K562 (cell line): ENCODE measurements around the gene UBE2C. TPM values are rescaled to one million over a fixed set of nuclear protein-coding genes. Genes with fewer than 3 reads are reported as not detected.

ENCODE experiments used
- DACH1 ChIP-seq: fragments of 450-650 bp; IDR thresholded peaks from 2 replicates; pipeline ENCODE4 v1.6.1; 2018; ENCODE audit not compliant: partially characterized antibody
- DEAF1 ChIP-seq: fragments of 450-650 bp; formaldehyde crosslinking; IDR thresholded peaks from 2 replicates; pipeline ENCODE4 v1.4.0; 2020; ENCODE audit warnings: mild to moderate bottlenecking, moderate library complexity
- ESRRA ChIP-seq: fragments of 450-650 bp; IDR thresholded peaks from 2 replicates; pipeline ENCODE4 v1.6.1; 2014; ENCODE audit warnings: low read depth, mild to moderate bottlenecking, moderate library complexity, borderline replicate concordance
- FIP1L1 ChIP-seq: fragments of 200-400 bp; formaldehyde crosslinking; IDR thresholded peaks from 2 replicates; pipeline ENCODE4 v1.6.1; 2018; ENCODE audit warnings: mild to moderate bottlenecking, low read depth, low read length; ENCODE audit not compliant: poor library complexity, severe bottlenecking
- HLTF ChIP-seq: fragments of 450-650 bp; IDR thresholded peaks from 2 replicates; pipeline ENCODE4 v1.6.1; 2016
- MBD2 ChIP-seq: sonication (generic); IDR thresholded peaks from 2 replicates; pipeline ENCODE4 v1.6.1; 2016; ENCODE audit warnings: low read depth, borderline replicate concordance
- MECOM ChIP-seq: fragments of 250-450 bp; sonication (Bioruptor Pico); IDR thresholded peaks from 2 replicates; pipeline ENCODE4 v1.8.0; 2022; ENCODE audit warnings: inconsistent platforms
- MNT ChIP-seq, 2 experiments: fragments of 450-650 bp; conservative IDR thresholded peaks; 2 replicates each; pipeline ENCODE4 v1.6.1; 2017; ENCODE audit warnings: mild to moderate bottlenecking in 2 of 2, moderate library complexity in 2 of 2
- MYBL2 ChIP-seq, 2 experiments: fragments of 450-650 bp in 1 of 2; sonication (generic) in 1 of 2; formaldehyde crosslinking in 1 of 2; IDR thresholded peaks; 2 replicates each; pipeline versions ENCODE4 v1.6.1 to v1.8.1; 2017 to 2022; ENCODE audit warnings: borderline replicate concordance in 1 of 2, inconsistent platforms in 1 of 2, low read depth in 1 of 2, mild to moderate bottlenecking in 1 of 2, missing genetic modification reagents in 1 of 2, moderate library complexity in 1 of 2
- POLR2A ChIP-seq: fragments of 450-650 bp; conservative IDR thresholded peaks from 2 replicates; pipeline ENCODE4 v1.6.1; 2016
- SIN3B ChIP-seq: fragments of 450-650 bp; IDR thresholded peaks from 2 replicates; pipeline ENCODE4 v1.6.1; 2017; ENCODE audit warnings: low read depth, mild to moderate bottlenecking, moderate library complexity
- SMC3 ChIP-seq: conservative IDR thresholded peaks from 2 replicates; pipeline ENCODE4 v1.6.1; 2011; ENCODE audit warnings: low read depth, low read length, improper control_type of control experiment; ENCODE audit not compliant: insufficient read depth
- XRCC5 ChIP-seq: fragments of 200-400 bp; formaldehyde crosslinking; IDR thresholded peaks from 2 replicates; pipeline ENCODE4 v1.6.1; 2017; ENCODE audit warnings: low read depth, mild to moderate bottlenecking, low read length
- ZBTB49 ChIP-seq: sonication (generic); formaldehyde crosslinking; IDR thresholded peaks from 2 replicates; pipeline ENCODE4 v1.8.0; 2022; ENCODE audit warnings: missing genetic modification reagents, mild to moderate bottlenecking, borderline replicate concordance
- ZHX1 ChIP-seq: fragments of 150-350 bp; conservative IDR thresholded peaks from 2 replicates; pipeline ENCODE4 v1.6.1; 2014; ENCODE audit warnings: low read length
- ZNF280B ChIP-seq: fragments of 250-450 bp; sonication (Bioruptor Pico); IDR thresholded peaks from 2 replicates; pipeline ENCODE4 v1.5.1; 2021; ENCODE audit warnings: mild to moderate bottlenecking
- polyA plus RNA-seq, 8 experiments: library from polyadenylated mRNA; depleted of rRNA in 4 of 8; stranded (reverse) in 5 of 8; unstranded in 3 of 8; fragments of >200 nt; fragmentation: Nextera tagmentation in 2 of 8; fragmentation: Illumina TruSeq in 1 of 8; extraction: Ambion mirVana in 2 of 8; extraction: Trizol in 1 of 8; gene quantifications; 2 replicates each; pipeline versions ENCODE4 v1.2.1 to v1.2.3, GENCODE V29; 2011 to 2014; ENCODE audit warnings: inconsistent platforms in 1 of 8, missing spikeins in 1 of 8
- total RNA-seq, 7 experiments: library from RNA; depleted of rRNA in 6 of 7; stranded (reverse); fragments of >200 nt in 6 of 7; fragmentation: Illumina TruSeq in 2 of 7; extraction: Trizol in 2 of 7; gene quantifications; 2 replicates each; pipeline versions ENCODE4 v1.2.1 to v1.2.3, GENCODE V29; 2011 to 2021; ENCODE audit warnings: low replicate concordance in 1 of 7

Gene UBE2C
- total and polyA plus RNA-seq, 9 of the 15 experiments (the other 6 are each of a cell fraction or from before 2014, with no cell fraction given) = 0.51 to 1.6 (median 0.69) TPM

GRCh38 chr20:45771182-45771759, 41.2 kb upstream of the UBE2C start (continued):
- no peak for TF ChIP-seq MBD2
- TF ChIP-seq MYBL2 (IDR thresholded peaks at IDR 0.05; ENCODE audit: low read depth) = no peak
- no peak for TF ChIP-seq MYBL2 (CRISPR knock-in tag; IDR thresholded peaks at IDR 0.05; ENCODE audit: borderline replicate concordance)
- peak; percentile 76; the same call in 1 of the 2 replicates for TF ChIP-seq XRCC5
- no peak for TF ChIP-seq FIP1L1
- no peak for TF ChIP-seq ZBTB49 (CRISPR knock-in tag)
- peak in 1 of 2 experiments; percentile 55; a peak in 2 of 4 replicates for TF ChIP-seq MNT (conservative IDR thresholded peaks at IDR 0.05)
- TF ChIP-seq DACH1 = peak; percentile 48
- peak; percentile 96 for TF ChIP-seq SMC3
- TF ChIP-seq HLTF = no peak
- no peak for TF ChIP-seq ZNF280B (CRISPR knock-in tag)
- no peak for TF ChIP-seq MECOM (CRISPR knock-in tag)
- TF ChIP-seq DEAF1 (CRISPR knock-in tag) = peak; percentile 93
- TF ChIP-seq ESRRA = peak; percentile 93
- TF ChIP-seq POLR2A = no peak
- no peak for TF ChIP-seq SIN3B
- TF ChIP-seq ZHX1 = no peak
